Mammary epithelial cell (primary cell): ENCODE measurements around the gene HOPX.
"Not testable (repeated sequence)": the region's sequence is repeated elsewhere in the genome, so short reads cannot be mapped to it uniquely, and the experiment has no call there.

Experiments used
- CTCF ChIP-seq, 2 donors: IDR thresholded peaks in 1 of 2; conservative IDR thresholded peaks in 1 of 2; 2 replicates each; pipeline ENCODE4 v1.5.1; 2011 to 2012; ENCODE audit warnings: inconsistent platforms in 2 of 2, low read length in 2 of 2, mild to moderate bottlenecking in 2 of 2, control low read depth in 1 of 2, low read depth in 1 of 2; ENCODE audit not compliant: insufficient read depth in 1 of 2; ENCODE audit errors: extremely low read depth in 1 of 2
- EZH2 ChIP-seq: IDR thresholded peaks from 2 replicates; pipeline ENCODE4 v1.6.1; 2012; ENCODE audit warnings: low read length, inconsistent platforms, borderline replicate concordance

GRCh38 chr4:56667396-56667795 lies 13.7 kb downstream of the HOPX start:
- not testable (repeated sequence) for TF ChIP-seq EZH2; CTCF (conservative IDR thresholded peaks at IDR 0.05 in 1 of 2, IDR thresholded peaks at IDR 0.05 in 1 of 2; ENCODE audit: extremely low read depth in 1 of 2, insufficient read depth in 1 of 2, low read depth in 1 of 2, low read length in 2 of 2)
